ENCODE data around the gene EXD3.
"Not testable (repeated sequence)": the region's sequence is repeated elsewhere in the genome, so short reads cannot be mapped to it uniquely, and the experiment has no call there.

EXD3 gene

GRCh38 chr9:137272241-137273094, 150.5 kb downstream of the EXD3 start:
- no peak for DNase-seq (ENCODE audit: low read depth in 2 of 2)

GRCh38 chr9:137271696-137272076, 151.3 kb downstream of the EXD3 start:
- DNase-seq (ENCODE audit: low read depth in 2 of 2): no peak

- DNase-seq (ENCODE audit: low read depth in 2 of 2): no peak
Measured at GRCh38 chr9:137270929-137271695, 151.8 kb downstream of the EXD3 start.

- DNase-seq (ENCODE audit: low read depth in 2 of 2): no peak
Measured at GRCh38 chr9:137269231-137269772, 153.7 kb downstream of the EXD3 start.

- DNase-seq (ENCODE audit: low read depth in 2 of 2): no peak
Measured at GRCh38 chr9:137268538-137269201, 154.3 kb downstream of the EXD3 start.

GRCh38 chr9:137267933-137268355, 155.0 kb downstream of the EXD3 start:
- DNase-seq (ENCODE audit: low read depth in 2 of 2): no peak

DNA sequence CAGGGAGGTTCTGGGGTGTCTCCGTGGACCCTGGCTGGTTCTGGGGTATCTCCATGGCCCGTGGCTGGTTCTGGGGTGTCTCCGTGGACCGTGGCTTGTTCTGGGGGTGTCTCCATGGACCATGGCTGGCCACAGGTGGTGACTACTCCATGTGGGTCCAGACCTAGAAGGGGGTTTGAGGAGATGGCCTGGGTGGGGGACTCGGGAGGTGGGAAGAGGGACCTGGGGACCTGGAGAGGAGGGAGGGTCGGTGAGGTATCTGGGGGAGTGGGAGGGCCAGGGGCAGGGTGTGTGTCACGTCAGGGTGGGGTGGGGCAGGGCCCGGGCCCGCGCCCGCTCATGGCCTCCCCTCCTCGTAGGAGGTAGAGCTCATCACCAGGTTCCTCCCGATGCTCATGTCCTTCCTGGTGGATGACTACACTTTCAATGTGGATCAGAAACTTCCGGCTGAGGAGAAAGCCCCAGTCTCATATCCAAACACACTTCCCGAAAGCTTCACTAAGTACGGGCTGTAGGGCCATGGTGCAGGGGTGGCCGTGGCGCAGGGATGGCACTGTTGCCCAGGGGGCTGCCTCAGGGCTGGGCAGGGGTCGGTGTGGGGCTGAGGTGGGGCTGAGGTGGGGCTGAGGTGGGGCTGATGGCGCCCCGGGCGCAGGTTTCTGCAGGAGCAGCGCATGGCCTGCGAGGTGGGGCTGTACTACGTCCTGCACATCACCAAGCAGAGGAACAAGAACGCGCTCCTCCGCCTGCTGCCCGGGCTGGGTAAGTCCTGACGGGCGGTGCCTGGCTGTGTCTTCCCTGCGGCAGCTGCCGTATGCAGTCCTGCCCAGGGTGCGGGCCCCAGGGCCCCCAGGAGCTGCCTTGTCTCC, 156.1 kb downstream of the EXD3 start:
- no peak for DNase-seq (ENCODE audit: low read depth in 2 of 2)

- DNase-seq (ENCODE audit: low read depth in 2 of 2): no peak
Measured at GRCh38 chr9:137266162-137266527, 156.8 kb downstream of the EXD3 start.

DNA sequence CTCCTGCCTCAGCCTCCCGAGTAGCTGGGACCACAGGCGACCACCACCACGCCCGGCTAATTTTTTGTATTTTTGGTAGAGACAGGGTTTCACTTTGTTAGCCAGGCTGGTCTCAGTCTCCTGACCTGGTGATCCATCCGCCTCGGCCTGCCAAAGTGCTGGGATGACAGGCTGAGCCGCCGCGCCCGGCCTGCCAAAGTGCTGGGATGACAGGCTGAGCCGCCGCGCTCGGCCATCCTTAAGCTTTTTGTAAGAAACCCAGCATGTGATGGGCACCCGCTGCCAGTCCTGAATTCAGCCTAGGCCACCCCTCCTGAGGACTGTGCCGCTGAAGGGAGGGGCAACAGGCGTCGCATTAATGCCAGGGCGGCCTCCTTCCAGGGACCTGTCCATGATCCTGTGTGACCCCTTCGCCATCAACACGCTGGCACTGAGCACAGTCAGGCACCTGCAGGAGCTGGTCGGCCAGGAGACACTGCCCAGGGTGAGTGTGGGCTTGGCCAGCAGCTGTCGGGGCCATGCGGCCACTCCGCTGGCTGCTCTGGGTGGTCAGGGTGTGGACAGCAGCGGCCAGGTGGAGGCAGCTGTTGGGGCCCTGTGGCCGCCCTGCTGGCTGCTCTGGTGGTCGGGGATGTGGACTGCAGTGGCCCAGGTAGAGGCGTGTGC, 157.3 kb downstream of the EXD3 start:
- DNase-seq (ENCODE audit: low read depth in 2 of 2): no peak

DNA sequence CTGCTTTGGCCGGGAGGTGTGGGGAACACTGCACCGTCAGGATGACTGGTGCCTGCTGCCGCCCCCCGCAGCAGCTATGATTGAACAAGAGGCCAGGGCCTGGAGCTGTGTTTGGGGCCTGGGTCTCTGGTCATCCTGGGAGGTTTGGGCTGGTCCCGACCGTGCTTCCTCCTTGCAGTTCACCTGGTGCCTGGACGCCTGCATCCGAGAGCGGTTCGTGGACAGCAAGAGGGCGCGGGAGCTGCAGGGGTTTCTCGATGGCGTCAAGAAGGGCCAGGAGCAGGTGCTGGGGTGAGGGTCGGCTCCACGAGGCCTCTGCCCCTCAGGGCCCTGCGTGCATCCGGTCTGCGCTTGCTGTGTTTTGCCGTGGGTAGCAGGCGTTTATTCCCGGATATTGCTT, 158.9 kb downstream of the EXD3 start:
- DNase-seq (ENCODE audit: low read depth in 2 of 2): no peak

DNA sequence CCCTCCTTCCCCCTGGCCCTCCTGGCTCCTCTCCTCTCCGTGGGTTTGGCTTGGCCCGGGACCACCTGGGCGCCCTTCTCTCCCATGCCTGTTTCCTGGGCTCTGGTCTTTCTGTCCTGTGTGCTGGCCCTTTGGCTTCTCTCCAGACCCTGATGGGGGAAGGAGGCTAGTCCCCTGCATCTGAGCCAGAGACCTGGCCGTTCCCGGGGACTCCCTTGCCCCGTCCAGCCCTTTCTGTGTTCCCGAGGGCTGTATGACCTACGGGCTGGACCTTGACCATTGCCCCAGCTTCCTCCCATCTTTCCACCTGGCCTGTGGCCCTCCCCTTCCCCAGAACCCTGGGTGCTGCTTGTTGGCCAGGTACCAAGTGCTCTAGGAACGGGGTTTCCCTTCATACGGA, 159.5 kb downstream of the EXD3 start:
- no peak for DNase-seq (ENCODE audit: low read depth in 2 of 2)

DNA sequence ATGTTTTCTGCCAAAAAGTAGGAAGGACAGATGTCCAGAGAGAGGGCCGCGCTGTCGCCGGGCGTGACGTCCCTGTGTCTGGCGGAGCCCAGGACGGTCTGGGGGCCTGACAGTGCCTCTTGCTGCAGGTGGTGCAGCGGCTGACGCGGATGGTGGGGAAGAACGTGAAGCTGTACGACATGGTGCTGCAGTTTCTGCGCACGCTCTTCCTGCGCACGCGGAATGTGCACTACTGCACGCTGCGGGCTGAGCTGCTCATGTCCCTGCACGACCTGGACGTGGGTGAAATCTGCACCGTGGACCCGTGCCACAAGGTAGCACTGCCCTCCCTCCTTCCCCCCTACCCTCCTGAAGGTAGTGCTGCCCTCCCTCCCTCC, 160.1 kb downstream of the EXD3 start:
- DNase-seq (ENCODE audit: low read depth in 2 of 2): no peak

DNA sequence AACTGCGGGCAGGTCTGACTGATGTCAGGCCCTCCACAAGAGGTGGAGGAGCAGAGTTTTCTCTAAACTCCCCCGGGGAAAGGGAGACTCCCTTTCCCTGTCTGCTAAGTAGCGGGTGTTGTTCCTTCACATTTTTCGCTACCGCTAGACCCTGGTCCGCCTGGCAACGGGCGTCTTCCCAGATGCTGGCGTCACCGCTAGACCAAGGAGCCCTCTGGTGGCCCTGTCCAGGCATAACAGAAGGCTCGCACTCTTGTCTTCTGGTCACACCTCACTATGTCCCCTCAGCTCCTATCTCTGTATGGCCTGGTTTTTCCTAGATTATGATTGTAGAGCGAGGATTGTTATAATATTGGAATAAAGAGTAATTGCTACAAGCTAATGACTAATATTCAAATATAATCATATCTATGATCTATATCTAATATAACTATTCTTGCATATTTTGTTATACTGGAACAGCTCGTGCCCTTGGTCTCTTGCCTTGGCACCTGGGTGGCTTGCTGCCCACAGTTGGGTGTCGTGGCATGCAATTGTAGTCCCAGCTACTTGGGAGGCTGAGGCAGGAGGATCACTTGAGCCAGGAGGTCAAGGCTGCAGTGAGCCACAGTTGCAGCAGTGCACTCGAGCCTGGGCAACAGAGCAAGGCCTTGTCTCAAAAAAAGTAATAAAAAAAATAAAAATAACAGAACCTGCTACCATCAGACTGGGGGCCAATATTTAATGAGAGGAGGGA, 160.6 kb downstream of the EXD3 start:
- not testable (repeated sequence) for DNase-seq (ENCODE audit: low read depth in 2 of 2)
